Sigmoid colon (tissue), 7 donors: Measurements from ENCODE around the gene PPP2R3C. TPM values are rescaled to one million over a fixed set of nuclear protein-coding genes. Genes with fewer than 3 reads are reported as not detected.

Source experiments
- DNase-seq: peaks from one replicate; pipeline ENCODE4 v3.0.0-alpha.2; 2019
- H3K27ac ChIP-seq, 4 donors: fragments of 200-600 bp; sonication (generic); one replicate each; pipeline ENCODE4 v1.5.1; 2016 to 2019; ENCODE audit warnings: mild to moderate bottlenecking in 1 of 4
- H3K27me3 ChIP-seq, 3 donors: fragments of 200-600 bp; sonication (generic); one replicate each; pipeline ENCODE4 v1.5.1; 2019; ENCODE audit warnings: mild to moderate bottlenecking in 1 of 3
- H3K36me3 ChIP-seq, 4 donors: fragments of 200-600 bp; sonication (generic); one replicate each; pipeline ENCODE4 v1.5.1; 2016 to 2019
- H3K4me1 ChIP-seq, 4 donors: fragments of 200-600 bp; sonication (generic); one replicate each; pipeline ENCODE4 v1.5.1; 2017 to 2019
- H3K4me3 ChIP-seq, 4 donors: fragments of 200-600 bp; sonication (generic); one replicate each; pipeline ENCODE4 v1.5.1; 2017 to 2019; ENCODE audit warnings: mild to moderate bottlenecking in 2 of 4, moderate library complexity in 1 of 4
- H3K9me3 ChIP-seq, 4 donors: fragments of 200-600 bp in 3 of 4; sonication (generic) in 3 of 4; one replicate each; pipeline versions ENCODE4 v1.5.1 to v1.6.1; 2013 to 2019
- EP300 ChIP-seq, 4 donors: sonication (generic); formaldehyde crosslinking; IDR thresholded peaks; one replicate each; pipeline ENCODE4 v1.6.1; 2017; ENCODE audit warnings: antibody characterized with exemption in 4 of 4
- POLR2A ChIP-seq, 2 donors: fragments of 450-650 bp; IDR thresholded peaks; one replicate each; pipeline ENCODE4 v1.6.1; 2016; ENCODE audit warnings: antibody characterized with exemption in 2 of 2, mild to moderate bottlenecking in 2 of 2, moderate library complexity in 2 of 2
- POLR2AphosphoS5 ChIP-seq, 4 donors: sonication (generic); formaldehyde crosslinking; IDR thresholded peaks; one replicate each; pipeline ENCODE4 v1.6.1; 2017; ENCODE audit warnings: antibody characterized with exemption in 4 of 4
- WGBS, 2 donors: extraction: QIAGEN DNeasy Blood & Tissue Kit; methylation state at CpG; one replicate each; pipeline ENCODE4 v1.1.7; 2013; 5-methylcytosine and 5-hydroxymethylcytosine counted together
- intact Hi-C: fragments of 100-400 bp; cut with DNase I; formaldehyde crosslinking; loops from one replicate; pipeline ENCODE4 v1.15.1; 2023
- polyA plus RNA-seq, 3 donors: library from polyadenylated mRNA; stranded (reverse); fragments of 200-250 nt; gene quantifications; one replicate each; pipeline ENCODE4 v1.2.3, GENCODE V29; 2013
- total RNA-seq, 4 donors: library from RNA; depleted of rRNA; stranded (reverse); fragments of >200 nt; gene quantifications; one replicate each; pipeline ENCODE4 v1.1.0, GENCODE V29; 2016
- TF ChIP-seq, protein P1 (sequence below), 4 experiments: fragments of 450-650 bp in 3 of 4; fragments of 200-600 bp in 1 of 4; IDR thresholded peaks; one replicate each; pipeline ENCODE4 v1.5.1; 2016 to 2019; ENCODE audit warnings: antibody characterized with exemption in 4 of 4, mild to moderate bottlenecking in 3 of 4, moderate library complexity in 2 of 4
- donor health status: healthy with polysubstance abuse.
- donor health status: Bipolar disorder and iron deficiency.
- donor health status: healthy.

The PPP2R3C gene
- total RNA-seq (10 to 100 TPM; 25.3 to 44.3 (median 40.5) TPM), polyA plus RNA-seq (10 to 100 TPM; 22.1 to 50.9 (median 45.6) TPM)

DNA sequence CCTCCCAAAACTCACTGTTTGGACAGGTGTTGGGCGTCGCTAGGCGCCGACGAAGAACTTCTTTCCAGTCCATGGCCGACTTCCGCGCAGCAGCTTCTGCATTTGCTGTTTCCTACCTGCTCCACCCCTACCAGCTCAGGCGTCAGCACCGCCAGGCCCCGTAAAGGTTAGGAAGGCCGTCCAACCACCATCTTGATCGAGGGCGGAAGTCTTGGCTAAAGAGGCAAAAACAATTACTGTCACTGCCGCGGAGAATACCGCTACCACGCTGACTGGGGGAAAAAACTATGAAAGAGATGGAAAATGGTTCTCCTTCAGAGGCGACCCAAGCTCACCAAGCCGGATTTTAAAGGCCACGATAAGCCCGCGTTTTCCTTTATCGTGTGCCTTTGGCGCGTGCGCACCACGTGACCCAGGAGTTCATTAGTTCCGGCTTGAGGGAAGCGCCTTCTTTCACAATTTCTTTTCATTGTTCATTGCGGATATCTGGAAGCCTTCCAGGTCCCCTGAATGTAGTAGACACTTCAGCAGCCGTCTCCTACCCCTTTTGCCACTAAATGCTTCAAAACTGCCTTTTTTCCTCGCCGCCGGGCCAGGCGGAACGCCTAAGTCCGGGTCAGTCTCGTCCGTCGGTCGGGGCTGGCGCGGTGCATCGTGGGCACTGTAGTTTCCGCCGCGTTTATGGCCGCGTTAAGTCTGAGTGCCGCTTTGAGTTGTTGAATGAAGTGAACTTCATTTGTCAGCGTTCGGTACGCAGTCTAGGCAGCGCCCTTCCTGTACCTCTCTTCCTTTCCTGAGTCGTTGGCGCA, at the start of gene PPP2R3C, which contains the start of gene PRORP:
TSS of gene PPP2R3C (minus strand) at position 104 of the 809 bp plus-strand sequence. CDS start at position 73, 31 bp downstream.
TSS of gene PRORP (plus strand) at position 666 of the 809 bp plus-strand sequence. CDS start 694 bp downstream, outside the sequence.
- peaks cover 0 to 41% (median 26%) of the 10 kb centered on the region in 4 donors for H3K4me1 ChIP-seq
- peak within 1 kb of the TSS; percentile 68 to 70 (median 69) for H3K4me3 ChIP-seq
- no peaks in the 10 kb centered on the region for H3K9me3 ChIP-seq
- intact Hi-C loops = loop anchor here (5.0 to 10.0 kb wide), 6 partner anchors 75 to 407 kb away; partner anchors contain the start of genes CFL2, FAM177A1, PSMA6 and SRP54
- DNase-seq = peak; percentile 96
- H3K27me3 ChIP-seq = no peaks in the 10 kb centered on the region
- peak within 1 kb of the TSS; percentile 90 to 98 (median 94) for H3K27ac ChIP-seq
- TF ChIP-seq EP300 (IDR thresholded peaks at IDR 0.05) = no peak
- TF ChIP-seq POLR2AphosphoS5 (IDR thresholded peaks at IDR 0.05) = peak; percentile 75 to 86 (median 84)
- peak; percentile 45 to 70 for TF ChIP-seq POLR2A (IDR thresholded peaks at IDR 0.05)
- TF ChIP-seq, protein P1, sequence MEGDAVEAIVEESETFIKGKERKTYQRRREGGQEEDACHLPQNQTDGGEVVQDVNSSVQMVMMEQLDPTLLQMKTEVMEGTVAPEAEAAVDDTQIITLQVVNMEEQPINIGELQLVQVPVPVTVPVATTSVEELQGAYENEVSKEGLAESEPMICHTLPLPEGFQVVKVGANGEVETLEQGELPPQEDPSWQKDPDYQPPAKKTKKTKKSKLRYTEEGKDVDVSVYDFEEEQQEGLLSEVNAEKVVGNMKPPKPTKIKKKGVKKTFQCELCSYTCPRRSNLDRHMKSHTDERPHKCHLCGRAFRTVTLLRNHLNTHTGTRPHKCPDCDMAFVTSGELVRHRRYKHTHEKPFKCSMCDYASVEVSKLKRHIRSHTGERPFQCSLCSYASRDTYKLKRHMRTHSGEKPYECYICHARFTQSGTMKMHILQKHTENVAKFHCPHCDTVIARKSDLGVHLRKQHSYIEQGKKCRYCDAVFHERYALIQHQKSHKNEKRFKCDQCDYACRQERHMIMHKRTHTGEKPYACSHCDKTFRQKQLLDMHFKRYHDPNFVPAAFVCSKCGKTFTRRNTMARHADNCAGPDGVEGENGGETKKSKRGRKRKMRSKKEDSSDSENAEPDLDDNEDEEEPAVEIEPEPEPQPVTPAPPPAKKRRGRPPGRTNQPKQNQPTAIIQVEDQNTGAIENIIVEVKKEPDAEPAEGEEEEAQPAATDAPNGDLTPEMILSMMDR (IDR thresholded peaks at IDR 0.05) = no peak
- peaks cover 0 to 6% (median 0%) of the 10 kb centered on the region in 4 donors for H3K36me3 ChIP-seq
- 0% methylated on average over 57 of the region's 57 CpGs for WGBS, 2 donors

DNA sequence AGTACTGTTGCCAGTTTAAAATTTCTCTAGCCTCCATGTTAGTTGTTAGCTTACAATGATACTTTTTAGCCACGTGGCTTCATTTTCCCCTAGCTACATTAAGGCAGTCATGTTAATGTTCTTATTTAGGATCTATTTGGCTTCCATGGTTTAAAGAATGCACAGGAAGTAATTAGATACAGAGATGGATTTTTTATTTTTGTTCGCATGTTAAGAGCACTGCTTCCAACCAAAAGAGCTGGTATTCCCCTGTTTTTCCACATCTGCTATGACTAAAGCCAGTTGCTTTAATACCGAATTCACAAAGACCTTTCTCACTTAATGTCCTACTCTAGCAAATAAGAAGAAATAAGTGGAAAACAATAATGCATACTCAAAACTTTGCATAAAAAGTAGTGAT, 45.7 kb upstream of the PPP2R3C start:
- TF ChIP-seq EP300 (IDR thresholded peaks at IDR 0.05) (no peak), POLR2AphosphoS5 (IDR thresholded peaks at IDR 0.05) (no peak)
- TF ChIP-seq, protein P1 (IDR thresholded peaks at IDR 0.05) = no peak
- Histone ChIP-seq H3K36me3 (no peaks in the 10 kb centered on the region), H3K27ac (no peak overlapping the region), H3K4me3 (no peak overlapping the region), H3K27me3 (no peaks in the 10 kb centered on the region), H3K4me1 (no peaks in the 10 kb centered on the region), H3K9me3 (peaks cover 0 to 3% (median 0%) of the 10 kb centered on the region in 4 donors)
- DNase-seq = no peak
- intact Hi-C loops = no loop called here
- WGBS, 2 donors = 92 to 93% methylated on average over 3 of the region's 3 CpGs

DNA sequence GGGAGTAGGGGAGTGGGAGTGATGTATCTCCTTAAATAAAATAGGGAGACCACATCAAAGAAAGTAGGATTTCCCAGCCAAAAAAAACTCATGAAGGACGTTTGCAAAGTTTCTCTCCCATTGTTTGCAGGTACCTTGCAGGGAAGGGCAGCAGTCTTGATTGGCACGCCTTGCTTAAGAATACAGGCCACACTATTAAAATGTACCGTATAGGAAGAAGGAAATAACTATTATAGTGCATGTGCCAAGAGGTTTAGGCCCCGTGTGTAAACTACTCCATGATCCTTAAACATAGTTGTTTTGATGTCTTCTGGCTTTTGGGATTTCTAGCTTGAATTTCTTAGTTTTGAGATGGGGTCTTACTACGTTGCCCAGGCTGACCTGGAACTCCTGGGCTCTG, 43.1 kb upstream of the PPP2R3C start:
- WGBS, 2 donors = 36 to 69% methylated on average over 5 of the region's 5 CpGs
- intact Hi-C loops = no loop called here

DNA sequence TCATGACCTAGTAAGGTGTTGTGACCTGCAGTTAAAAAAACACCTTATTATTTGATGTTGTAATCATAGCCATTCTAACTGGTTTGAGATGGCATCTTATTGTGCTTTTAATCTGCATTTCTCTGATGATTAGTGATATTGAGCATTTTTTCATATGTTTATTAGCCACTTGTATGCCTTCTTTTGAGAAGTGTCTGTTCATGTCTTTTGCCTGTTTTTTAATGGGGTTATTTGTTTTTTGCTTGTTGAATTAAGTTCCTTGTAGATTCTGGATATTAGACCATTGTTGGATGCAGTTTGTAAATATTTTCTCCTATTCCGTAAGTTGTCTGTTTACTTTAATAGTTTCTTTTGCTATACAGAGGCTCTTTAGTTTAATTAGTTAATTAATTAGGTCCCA, 41.6 kb upstream of the PPP2R3C start:
- DNase-seq = no peak
- Histone ChIP-seq H3K36me3 (peaks cover 0 to 6% (median 0%) of the 10 kb centered on the region in 4 donors), H3K27ac (no peak overlapping the region), H3K27me3 (no peaks in the 10 kb centered on the region), H3K4me1 (no peaks in the 10 kb centered on the region), H3K9me3 (no peaks in the 10 kb centered on the region), H3K4me3 (no peak overlapping the region)
- 90% methylated on average over 1 of the region's 1 CpG for WGBS, 2 donors
- intact Hi-C loops = no loop called here
- TF ChIP-seq POLR2AphosphoS5 (IDR thresholded peaks at IDR 0.05) = no peak
- TF ChIP-seq, protein P1 (IDR thresholded peaks at IDR 0.05) = no peak
- no peak for TF ChIP-seq POLR2A (IDR thresholded peaks at IDR 0.05)
- no peak for TF ChIP-seq EP300 (IDR thresholded peaks at IDR 0.05)

More for the DNA sequence above, 43.1 kb upstream of the PPP2R3C start:
- TF ChIP-seq EP300 (IDR thresholded peaks at IDR 0.05) (no peak), POLR2A (IDR thresholded peaks at IDR 0.05) (no peak), POLR2AphosphoS5 (IDR thresholded peaks at IDR 0.05) (no peak)
- TF ChIP-seq, protein P1 (IDR thresholded peaks at IDR 0.05) = no peak
- no peak for DNase-seq
- H3K4me3 ChIP-seq = no peak overlapping the region
- H3K36me3 ChIP-seq = no peaks in the 10 kb centered on the region
- no peaks in the 10 kb centered on the region for H3K4me1 ChIP-seq
- H3K27ac ChIP-seq = no peak overlapping the region
- H3K9me3 ChIP-seq = peaks cover 0 to 3% (median 0%) of the 10 kb centered on the region in 4 donors
- H3K27me3 ChIP-seq = no peaks in the 10 kb centered on the region
